Cardiac muscle cell (in vitro differentiated cells and primary cell): Measurements from ENCODE around the gene FGGY. TPM values are rescaled to one million over a fixed set of nuclear protein-coding genes. Genes with fewer than 3 reads are reported as not detected.
"Not testable (repeated sequence)": the region's sequence is repeated elsewhere in the genome, so short reads cannot be mapped to it uniquely, and the experiment has no call there.

Experiments
- DNase-seq, 2 donors: peaks; one replicate each; pipeline versions ENCODE4 v3.0.0 to v3.0.0-alpha.2; 2010 to 2017; ENCODE audit warnings: low read depth in 1 of 2, low spot score in 1 of 2
- H3K27ac ChIP-seq: fragments of 200-600 bp; sonication (generic); 2 replicates; pipeline ENCODE4 v1.5.1; 2016
- H3K27me3 ChIP-seq: fragments of 200-600 bp; sonication (generic); 2 replicates; pipeline ENCODE4 v1.6.0; 2016; ENCODE audit warnings: control low read depth
- H3K36me3 ChIP-seq: fragments of 200-600 bp; sonication (generic); 2 replicates; pipeline ENCODE4 v1.5.1; 2016; ENCODE audit warnings: control low read depth
- H3K4me1 ChIP-seq: fragments of 200-600 bp; sonication (generic); 2 replicates; pipeline ENCODE4 v1.8.1; 2017; ENCODE audit warnings: low read depth, mild to moderate bottlenecking, mixed run types
- H3K4me3 ChIP-seq: fragments of 200-600 bp; sonication (generic); 2 replicates; pipeline ENCODE4 v1.5.1; 2016; ENCODE audit warnings: mild to moderate bottlenecking
- H3K9me3 ChIP-seq: fragments of 200-600 bp; sonication (generic); 2 replicates; pipeline ENCODE4 v1.5.1; 2017; ENCODE audit warnings: low read depth, mild to moderate bottlenecking, control low read depth
- CTCF ChIP-seq: IDR thresholded peaks from 2 replicates; pipeline ENCODE4 v1.5.1; 2012; ENCODE audit warnings: low read depth, mild to moderate bottlenecking, low read length
- polyA plus RNA-seq: library from polyadenylated mRNA; unstranded; fragments of >200 nt; fragmentation: Nextera tagmentation; extraction: Ambion mirVana; gene quantifications from 2 replicates; pipeline ENCODE4 v1.2.1, GENCODE V29; 2016
- total RNA-seq: library from RNA; depleted of rRNA; stranded (reverse); fragments of >200 nt; gene quantifications from 2 replicates; pipeline ENCODE4 v1.2.3, GENCODE V29; 2016

Gene FGGY
- total and polyA plus RNA-seq, 2 experiments from 2014 or later, result 9.8 to 14.5 TPM

GRCh38 chr1:59554011-59554663 is 257.2 kb downstream of the FGGY start:
- no peak for DNase-seq
- H3K27ac ChIP-seq, result no peak overlapping the region

GRCh38 chr1:59554752-59555151 is 257.9 kb downstream of the FGGY start:
- H3K36me3 ChIP-seq, result no peaks in the 10 kb centered on the region
- no peak overlapping the region for H3K27ac ChIP-seq
- no peaks in the 10 kb centered on the region for H3K9me3 ChIP-seq
- no peaks in the 10 kb centered on the region for H3K27me3 ChIP-seq
- no peak overlapping the region for H3K4me3 ChIP-seq
- TF ChIP-seq CTCF, result no peak
- no peak for DNase-seq
- peaks cover 10% of the 10 kb centered on the region for H3K4me1 ChIP-seq

More at GRCh38 chr1:59554011-59554663, 257.2 kb downstream of the FGGY start:
- no peak overlapping the region for H3K4me3 ChIP-seq
- no peak for TF ChIP-seq CTCF
- peaks cover 10% of the 10 kb centered on the region for H3K4me1 ChIP-seq
- no peaks in the 10 kb centered on the region for H3K36me3 ChIP-seq
- no peaks in the 10 kb centered on the region for H3K27me3 ChIP-seq
- no peaks in the 10 kb centered on the region for H3K9me3 ChIP-seq

DNA sequence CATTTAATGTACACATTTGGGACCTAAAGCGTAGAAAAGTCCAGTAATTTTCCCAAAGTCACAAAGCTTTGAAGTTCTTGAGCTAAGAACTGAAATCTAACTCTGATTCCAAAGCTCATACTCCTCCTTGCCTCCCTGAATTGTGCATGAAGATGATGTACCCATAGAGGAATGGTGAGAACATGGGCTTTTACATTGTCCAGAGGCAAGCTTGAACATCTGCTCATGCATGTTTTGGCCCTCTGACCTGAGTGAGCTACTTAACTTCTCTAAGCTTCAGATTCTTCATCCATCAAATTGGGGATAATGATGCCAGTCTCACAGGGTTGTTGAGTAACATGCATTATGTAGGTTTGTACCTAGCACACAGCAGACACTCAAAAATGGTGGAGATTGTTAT is 259.5 kb downstream of the FGGY start:
- no peaks in the 10 kb centered on the region for H3K9me3 ChIP-seq
- H3K36me3 ChIP-seq, result no peaks in the 10 kb centered on the region
- TF ChIP-seq CTCF, result no peak
- no peaks in the 10 kb centered on the region for H3K27me3 ChIP-seq
- no peak overlapping the region for H3K4me3 ChIP-seq
- peaks cover 10% of the 10 kb centered on the region for H3K4me1 ChIP-seq
- no peak for DNase-seq
- H3K27ac ChIP-seq, result no peak overlapping the region

DNA sequence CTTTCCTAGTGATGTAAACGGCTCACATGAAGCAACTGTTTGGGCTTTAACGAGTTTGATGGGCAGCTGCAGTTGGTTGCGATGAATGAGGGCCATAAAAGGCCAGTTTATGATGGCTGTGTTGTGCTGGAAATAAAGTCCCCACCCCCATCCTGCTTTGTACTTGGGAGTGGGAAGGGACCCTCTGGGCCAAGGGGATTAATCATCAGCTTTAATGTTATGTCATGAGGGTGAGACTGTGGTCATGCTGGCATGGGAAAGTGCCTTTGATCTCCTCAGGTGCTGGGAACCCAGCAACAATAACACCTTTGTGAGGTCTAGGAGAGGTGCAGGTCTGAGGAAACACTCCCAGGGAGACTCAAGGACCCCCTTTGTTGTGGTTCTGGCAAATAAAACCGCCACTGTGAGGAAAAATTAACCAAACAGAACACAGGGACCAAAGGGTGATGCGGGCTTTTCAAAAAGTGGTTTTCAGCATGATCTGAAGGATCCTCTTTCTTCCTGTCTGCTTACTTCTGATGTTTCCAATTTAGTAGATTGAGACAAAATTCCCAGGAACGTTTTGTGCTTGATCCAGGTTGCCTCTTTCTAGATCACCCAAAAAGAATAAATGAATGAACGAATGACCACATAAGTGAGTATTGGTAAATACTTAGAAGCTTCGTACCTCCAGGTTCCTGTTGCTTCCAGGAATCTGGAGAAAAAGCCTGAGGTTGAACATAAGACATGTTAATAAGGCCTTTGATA is 260.1 kb downstream of the FGGY start:
- DNase-seq, result no peak
- no peaks in the 10 kb centered on the region for H3K36me3 ChIP-seq
- H3K27me3 ChIP-seq, result no peaks in the 10 kb centered on the region
- no peak for TF ChIP-seq CTCF
- H3K9me3 ChIP-seq, result no peaks in the 10 kb centered on the region
- no peak overlapping the region for H3K27ac ChIP-seq
- no peak overlapping the region for H3K4me3 ChIP-seq
- peaks cover 10% of the 10 kb centered on the region for H3K4me1 ChIP-seq

- peaks cover 10% of the 10 kb centered on the region for H3K4me1 ChIP-seq
- H3K36me3 ChIP-seq, result no peaks in the 10 kb centered on the region
- no peak for DNase-seq
- no peak overlapping the region for H3K4me3 ChIP-seq
- H3K9me3 ChIP-seq, result no peaks in the 10 kb centered on the region
- TF ChIP-seq CTCF, result no peak
- H3K27me3 ChIP-seq, result no peaks in the 10 kb centered on the region
- no peak overlapping the region for H3K27ac ChIP-seq
These were observed 260.6 kb downstream of the FGGY start for GRCh38 chr1:59557549-59557885.

DNA sequence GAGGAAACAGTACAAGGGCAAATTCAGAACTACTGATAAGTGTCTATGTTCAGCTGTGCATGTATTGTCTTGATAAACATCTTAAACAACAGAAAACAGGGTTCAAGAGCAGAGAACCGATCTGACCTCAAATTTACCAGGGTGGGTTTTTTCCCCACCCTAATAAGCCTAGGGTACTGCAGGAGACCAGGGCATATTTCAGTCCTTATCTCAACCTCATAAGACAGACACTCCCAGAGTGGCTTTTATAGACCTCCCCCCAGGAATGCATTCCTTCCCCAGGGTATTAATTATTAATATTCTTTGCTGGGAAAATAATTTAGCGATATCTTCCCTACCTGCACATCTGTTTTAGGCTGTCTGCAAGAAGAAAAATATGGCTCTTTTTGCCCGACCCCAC is 261.7 kb downstream of the FGGY start:
- not testable (repeated sequence) for H3K9me3 ChIP-seq, H3K36me3 ChIP-seq, H3K27ac ChIP-seq, DNase-seq, H3K4me1 ChIP-seq, H3K27me3 ChIP-seq, H3K4me3 ChIP-seq
